ENCODE measurements around the gene OR1L8.
"Not testable (repeated sequence)": the region's sequence is repeated elsewhere in the genome, so short reads cannot be mapped to it uniquely, and the experiment has no call there.

Gene OR1L8

GRCh38 chr9:122561446-122561845 is 21.7 kb downstream of the OR1L8 start:
- no peaks in the 10 kb centered on the region for H3K4me1 ChIP-seq (ENCODE audit: control insufficient read depth, insufficient read depth, low read length)
- H3K27me3 ChIP-seq (ENCODE audit: control insufficient read depth in 1 of 2, insufficient read depth in 2 of 2, low read length in 2 of 2): peaks cover 0 to 3% of the 10 kb centered on the region in 2 donors
- no peaks in the 10 kb centered on the region for H3K36me3 ChIP-seq (ENCODE audit: control insufficient read depth in 2 of 2, insufficient read depth in 2 of 2, low read length in 2 of 2)
- H3K27ac ChIP-seq (ENCODE audit: low read length): no peak overlapping the region
- H3K9me3 ChIP-seq (ENCODE audit: control insufficient read depth in 2 of 2, low read length in 2 of 2): peaks cover 3 to 13% of the 10 kb centered on the region in 2 donors
- H3K9ac ChIP-seq (ENCODE audit: low read length in 2 of 2): no peak overlapping the region
- no peak overlapping the region for H3K4me3 ChIP-seq (ENCODE audit: low read length in 2 of 2)

DNA sequence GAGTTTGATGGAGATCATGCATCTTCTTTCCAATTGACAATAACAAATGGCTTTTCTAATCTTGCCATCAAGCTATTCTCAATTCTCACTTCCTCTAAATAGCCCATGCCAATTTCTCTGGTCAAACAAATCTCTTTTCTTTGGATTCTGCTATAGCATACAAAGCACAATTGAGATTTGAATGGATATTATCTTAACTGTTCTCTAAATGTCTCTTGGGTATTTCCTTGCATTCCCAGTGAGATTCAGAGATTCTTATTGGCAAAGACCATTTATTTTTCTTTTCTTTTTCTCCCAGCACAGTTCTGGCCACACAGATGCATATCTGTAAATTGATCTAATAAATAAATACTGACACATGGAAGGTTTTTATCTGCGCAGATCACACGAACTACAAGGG is 30.4 kb downstream of the OR1L8 start, which contains the start of gene OR1N2:
TSS of gene OR1N2 (plus strand) at position 301 of the 400 bp plus-strand sequence. CDS start 100 bp downstream, outside the sequence.
- Histone ChIP-seq H3K9me3 (ENCODE audit: control insufficient read depth in 2 of 2, low read length in 2 of 2) (peaks cover 0 to 2% of the 10 kb centered on the region in 2 donors), H3K9ac (ENCODE audit: low read length in 2 of 2) (no peak within 1 kb of the TSS), H3K27ac (ENCODE audit: low read length) (no peak within 1 kb of the TSS), H3K27me3 (ENCODE audit: control insufficient read depth in 1 of 2, insufficient read depth in 2 of 2, low read length in 2 of 2) (no peaks in the 10 kb centered on the region), H3K36me3 (ENCODE audit: control insufficient read depth in 2 of 2, insufficient read depth in 2 of 2, low read length in 2 of 2) (no peaks in the 10 kb centered on the region), H3K4me1 (ENCODE audit: control insufficient read depth, insufficient read depth, low read length) (no peaks in the 10 kb centered on the region), H3K4me3 (ENCODE audit: low read length in 2 of 2) (no peak within 1 kb of the TSS)

DNA sequence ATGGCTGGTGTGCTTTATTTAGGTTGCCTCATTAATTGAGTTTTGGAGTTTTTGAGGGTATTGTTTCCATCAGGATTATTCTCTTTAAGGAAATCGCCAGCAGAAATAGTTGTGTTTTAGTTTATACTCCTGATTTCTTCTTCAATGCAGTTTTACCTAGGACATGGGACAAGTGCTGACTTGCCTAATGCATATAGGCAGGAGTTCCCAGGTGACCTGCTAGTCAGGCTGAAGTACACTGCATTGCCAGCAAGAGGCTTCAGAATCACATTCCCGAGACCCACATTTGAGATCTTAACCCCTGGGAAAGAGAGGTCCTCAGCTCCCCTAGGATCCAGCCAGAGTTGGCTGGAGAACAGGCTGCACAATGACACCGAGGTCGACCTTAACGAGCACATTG is 31.8 kb downstream of the OR1L8 start:
- Histone ChIP-seq H3K4me1 (ENCODE audit: control insufficient read depth, insufficient read depth, low read length) (no peaks in the 10 kb centered on the region), H3K9me3 (ENCODE audit: control insufficient read depth in 2 of 2, low read length in 2 of 2) (peaks cover 0 to 2% of the 10 kb centered on the region in 2 donors), H3K27ac (ENCODE audit: low read length) (no peak overlapping the region), H3K36me3 (ENCODE audit: control insufficient read depth in 2 of 2, insufficient read depth in 2 of 2, low read length in 2 of 2) (no peaks in the 10 kb centered on the region), H3K9ac (ENCODE audit: low read length in 2 of 2) (no peak overlapping the region), H3K27me3 (ENCODE audit: control insufficient read depth in 1 of 2, insufficient read depth in 2 of 2, low read length in 2 of 2) (no peaks in the 10 kb centered on the region), H3K4me3 (ENCODE audit: low read length in 2 of 2) (no peak overlapping the region)

DNA sequence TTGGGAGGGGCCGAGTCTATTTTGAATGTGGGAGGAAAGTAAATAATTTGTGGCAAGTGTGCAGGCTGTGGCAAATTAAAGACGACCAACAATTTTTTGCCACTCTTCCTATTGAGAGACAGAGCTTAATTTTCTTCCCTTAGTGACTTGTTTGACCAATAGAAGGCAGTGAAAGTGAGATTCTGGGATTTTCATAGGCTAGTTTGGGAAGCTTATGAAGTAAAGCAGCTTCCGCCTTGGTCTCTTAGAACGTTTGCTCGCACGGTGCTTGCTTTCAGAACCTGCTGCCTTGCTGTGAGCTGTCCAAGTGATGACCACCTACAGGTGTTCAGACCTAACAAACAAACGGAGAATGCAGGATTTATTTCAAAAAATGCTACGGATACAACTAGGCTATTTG is 37.0 kb downstream of the OR1L8 start:
- no peaks in the 10 kb centered on the region for H3K36me3 ChIP-seq (ENCODE audit: control insufficient read depth in 2 of 2, insufficient read depth in 2 of 2, low read length in 2 of 2)

GRCh38 chr9:122538757-122539156 is 44.4 kb downstream of the OR1L8 start:
- no peaks in the 10 kb centered on the region for H3K36me3 ChIP-seq (ENCODE audit: control insufficient read depth in 2 of 2, insufficient read depth in 2 of 2, low read length in 2 of 2)
- H3K9me3 ChIP-seq (ENCODE audit: control insufficient read depth in 2 of 2, low read length in 2 of 2): no peaks in the 10 kb centered on the region
- no peaks in the 10 kb centered on the region for H3K4me1 ChIP-seq (ENCODE audit: control insufficient read depth, insufficient read depth, low read length)
- H3K4me3 ChIP-seq (ENCODE audit: low read length in 2 of 2): no peak overlapping the region
- H3K27me3 ChIP-seq (ENCODE audit: control insufficient read depth in 1 of 2, insufficient read depth in 2 of 2, low read length in 2 of 2): no peaks in the 10 kb centered on the region
- no peak overlapping the region for H3K27ac ChIP-seq (ENCODE audit: low read length)
- no peak overlapping the region for H3K9ac ChIP-seq (ENCODE audit: low read length in 2 of 2)

More for the DNA sequence above, 37.0 kb downstream of the OR1L8 start:
- H3K4me1 ChIP-seq (ENCODE audit: control insufficient read depth, insufficient read depth, low read length): no peaks in the 10 kb centered on the region
- peaks cover 0 to 2% of the 10 kb centered on the region in 2 donors for H3K9me3 ChIP-seq (ENCODE audit: control insufficient read depth in 2 of 2, low read length in 2 of 2)
- no peaks in the 10 kb centered on the region for H3K27me3 ChIP-seq (ENCODE audit: control insufficient read depth in 1 of 2, insufficient read depth in 2 of 2, low read length in 2 of 2)
- H3K9ac ChIP-seq (ENCODE audit: low read length in 2 of 2): no peak overlapping the region
- H3K27ac ChIP-seq (ENCODE audit: low read length): no peak overlapping the region
- no peak overlapping the region for H3K4me3 ChIP-seq (ENCODE audit: low read length in 2 of 2)

- not testable (repeated sequence) for H3K36me3 ChIP-seq (ENCODE audit: control insufficient read depth in 2 of 2, insufficient read depth in 2 of 2, low read length in 2 of 2); H3K9me3 ChIP-seq (ENCODE audit: control insufficient read depth in 2 of 2, low read length in 2 of 2); H3K27ac ChIP-seq (ENCODE audit: low read length); H3K4me3 ChIP-seq (ENCODE audit: low read length in 2 of 2); H3K4me1 ChIP-seq (ENCODE audit: control insufficient read depth, insufficient read depth, low read length); H3K27me3 ChIP-seq (ENCODE audit: control insufficient read depth in 1 of 2, insufficient read depth in 2 of 2, low read length in 2 of 2); H3K9ac ChIP-seq (ENCODE audit: low read length in 2 of 2)
Measured at GRCh38 chr9:122537066-122537465, 46.1 kb downstream of the OR1L8 start.

GRCh38 chr9:122536134-122536533 is 47.0 kb downstream of the OR1L8 start:
- Histone ChIP-seq H3K36me3 (ENCODE audit: control insufficient read depth in 2 of 2, insufficient read depth in 2 of 2, low read length in 2 of 2) (no peaks in the 10 kb centered on the region), H3K27me3 (ENCODE audit: control insufficient read depth in 1 of 2, insufficient read depth in 2 of 2, low read length in 2 of 2) (no peaks in the 10 kb centered on the region), H3K9me3 (ENCODE audit: control insufficient read depth in 2 of 2, low read length in 2 of 2) (no peaks in the 10 kb centered on the region), H3K27ac (ENCODE audit: low read length) (no peak overlapping the region), H3K4me3 (ENCODE audit: low read length in 2 of 2) (no peak overlapping the region), H3K4me1 (ENCODE audit: control insufficient read depth, insufficient read depth, low read length) (no peaks in the 10 kb centered on the region), H3K9ac (ENCODE audit: low read length in 2 of 2) (no peak overlapping the region)

DNA sequence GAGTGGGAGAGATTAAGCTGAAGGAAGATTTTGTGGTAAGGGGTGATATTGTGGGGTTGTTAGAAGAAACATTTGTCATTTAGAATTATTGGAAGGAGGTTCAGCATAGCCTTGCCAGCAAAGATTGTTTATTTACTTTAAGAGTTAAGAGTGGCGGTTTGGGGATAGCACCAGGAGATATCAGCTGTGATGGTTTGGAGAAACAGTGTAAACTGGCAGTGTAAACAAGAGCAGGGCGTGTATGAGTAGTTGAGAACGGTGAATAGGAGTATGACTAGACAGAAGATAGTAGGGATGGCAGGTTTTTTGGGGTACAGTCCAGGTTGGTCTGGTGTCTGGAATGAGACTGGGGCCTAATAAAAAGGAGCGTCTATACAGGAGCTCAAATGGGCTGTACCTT is 52.0 kb downstream of the OR1L8 start:
- not testable (repeated sequence) for H3K27ac ChIP-seq (ENCODE audit: low read length); H3K27me3 ChIP-seq (ENCODE audit: control insufficient read depth in 1 of 2, insufficient read depth in 2 of 2, low read length in 2 of 2); H3K9me3 ChIP-seq (ENCODE audit: control insufficient read depth in 2 of 2, low read length in 2 of 2); H3K9ac ChIP-seq (ENCODE audit: low read length in 2 of 2); H3K4me3 ChIP-seq (ENCODE audit: low read length in 2 of 2); H3K4me1 ChIP-seq (ENCODE audit: control insufficient read depth, insufficient read depth, low read length); H3K36me3 ChIP-seq (ENCODE audit: control insufficient read depth in 2 of 2, insufficient read depth in 2 of 2, low read length in 2 of 2)

GRCh38 chr9:122527193-122527592 is 56.0 kb downstream of the OR1L8 start, which contains the start of gene OR1N1:
OR1N1 (minus strand) TSS chr9:122527293; CDS start chr9:122527293, 0 bp downstream.
- no peaks in the 10 kb centered on the region for H3K36me3 ChIP-seq (ENCODE audit: control insufficient read depth in 2 of 2, insufficient read depth in 2 of 2, low read length in 2 of 2)
- H3K27me3 ChIP-seq (ENCODE audit: control insufficient read depth in 1 of 2, insufficient read depth in 2 of 2, low read length in 2 of 2): peaks cover 2 to 4% of the 10 kb centered on the region in 2 donors
- H3K4me3 ChIP-seq (ENCODE audit: low read length in 2 of 2): no peak within 1 kb of the TSS
- no peaks in the 10 kb centered on the region for H3K4me1 ChIP-seq (ENCODE audit: control insufficient read depth, insufficient read depth, low read length)
- H3K9ac ChIP-seq (ENCODE audit: low read length in 2 of 2): no peak within 1 kb of the TSS
- no peak within 1 kb of the TSS for H3K27ac ChIP-seq (ENCODE audit: low read length)
- H3K9me3 ChIP-seq (ENCODE audit: control insufficient read depth in 2 of 2, low read length in 2 of 2): no peaks in the 10 kb centered on the region

DNA sequence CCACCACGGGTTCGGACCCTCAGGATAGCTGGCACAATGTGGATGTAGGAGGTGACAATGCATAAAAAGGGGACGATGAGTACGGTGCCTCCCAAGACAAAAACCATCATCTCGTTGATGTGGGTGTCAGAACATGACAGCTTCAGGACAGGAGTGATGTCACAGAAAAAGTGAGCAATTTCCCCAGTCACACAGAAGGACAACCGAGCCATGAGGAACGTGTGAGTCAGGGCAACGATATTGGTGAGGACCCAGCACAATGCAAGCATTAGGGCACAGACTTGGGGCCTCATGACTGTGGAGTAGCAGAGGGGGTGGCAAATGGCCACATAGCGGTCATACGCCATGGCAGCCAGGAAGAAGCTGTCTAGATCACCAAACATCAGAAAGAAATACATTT is 56.6 kb downstream of the OR1L8 start:
- Histone ChIP-seq H3K4me1 (ENCODE audit: control insufficient read depth, insufficient read depth, low read length) (no peaks in the 10 kb centered on the region), H3K9ac (ENCODE audit: low read length in 2 of 2) (no peak overlapping the region), H3K27ac (ENCODE audit: low read length) (no peak overlapping the region), H3K36me3 (ENCODE audit: control insufficient read depth in 2 of 2, insufficient read depth in 2 of 2, low read length in 2 of 2) (no peaks in the 10 kb centered on the region), H3K4me3 (ENCODE audit: low read length in 2 of 2) (no peak overlapping the region), H3K9me3 (ENCODE audit: control insufficient read depth in 2 of 2, low read length in 2 of 2) (no peaks in the 10 kb centered on the region), H3K27me3 (ENCODE audit: control insufficient read depth in 1 of 2, insufficient read depth in 2 of 2, low read length in 2 of 2) (peaks cover 2 to 4% of the 10 kb centered on the region in 2 donors)

DNA sequence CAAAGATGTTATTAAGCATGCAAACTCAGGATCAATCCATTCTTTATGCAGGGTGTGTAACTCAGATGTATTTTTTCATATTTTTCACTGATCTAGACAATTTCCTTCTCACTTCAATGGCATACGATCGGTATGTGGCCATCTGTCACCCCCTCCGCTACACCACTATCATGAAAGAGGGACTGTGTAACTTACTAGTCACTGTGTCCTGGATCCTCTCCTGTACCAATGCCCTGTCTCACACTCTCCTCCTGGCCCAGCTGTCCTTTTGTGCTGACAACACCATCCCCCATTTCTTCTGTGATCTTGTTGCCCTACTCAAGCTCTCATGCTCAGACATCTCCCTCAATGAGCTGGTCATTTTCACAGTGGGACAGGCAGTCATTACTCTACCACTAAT is 63.8 kb downstream of the OR1L8 start:
- H3K27ac ChIP-seq (ENCODE audit: low read length): no peak overlapping the region
- no peak overlapping the region for H3K4me3 ChIP-seq (ENCODE audit: low read length in 2 of 2)
- no peak overlapping the region for H3K9ac ChIP-seq (ENCODE audit: low read length in 2 of 2)
- H3K36me3 ChIP-seq (ENCODE audit: control insufficient read depth in 2 of 2, insufficient read depth in 2 of 2, low read length in 2 of 2): no peaks in the 10 kb centered on the region
- H3K9me3 ChIP-seq (ENCODE audit: control insufficient read depth in 2 of 2, low read length in 2 of 2): no peaks in the 10 kb centered on the region
- no peaks in the 10 kb centered on the region for H3K4me1 ChIP-seq (ENCODE audit: control insufficient read depth, insufficient read depth, low read length)
- peaks cover 0 to 5% of the 10 kb centered on the region in 2 donors for H3K27me3 ChIP-seq (ENCODE audit: control insufficient read depth in 1 of 2, insufficient read depth in 2 of 2, low read length in 2 of 2)

Measured in stomach smooth muscle (tissue), 2 donors.